Natural killer cell (primary cell): ENCODE results near the gene HSBP1L1. TPM values are rescaled to one million over a fixed set of nuclear protein-coding genes. Genes with fewer than 3 reads are reported as not detected.

Experiments
- ATAC-seq, 3 donors: fragments of 150-1000 bp in 2 of 3; fragments of 200-7000 bp in 1 of 3; cut with Tn5 transposase; 1 replicate in 1 of 3; 2 replicates in 2 of 3; pipeline ENCODE4 v1.10.0; 2021; ENCODE audit warnings: mild to moderate bottlenecking in 2 of 3, moderate library complexity in 2 of 3
- DNase-seq, 2 donors: peaks; one replicate each; pipeline versions ENCODE4 v3.0.0 to v3.0.0-alpha.2; 2013 to 2021; ENCODE audit warnings: mixed read lengths in 1 of 2
- H3K27ac ChIP-seq: one replicate; pipeline ENCODE4 v1.5.1; 2013; ENCODE audit warnings: mild to moderate bottlenecking, low read length
- H3K27me3 ChIP-seq: one replicate; pipeline ENCODE4 v1.6.1; 2013; ENCODE audit warnings: low read length; ENCODE audit not compliant: control insufficient read depth, insufficient read depth
- H3K36me3 ChIP-seq: one replicate; pipeline ENCODE4 v1.6.1; 2013; ENCODE audit warnings: low read length; ENCODE audit not compliant: control insufficient read depth, insufficient read depth
- H3K4me1 ChIP-seq: one replicate; pipeline ENCODE4 v1.6.1; 2013; ENCODE audit warnings: low read length; ENCODE audit not compliant: control insufficient read depth, insufficient read depth
- H3K4me3 ChIP-seq: one replicate; pipeline ENCODE4 v1.5.1; 2013; ENCODE audit warnings: low read length
- H3K9me3 ChIP-seq: one replicate; pipeline ENCODE4 v1.6.1; 2013; ENCODE audit warnings: low read length; ENCODE audit not compliant: control insufficient read depth, insufficient read depth
- H3K27ac Mint-ChIP-seq, 2 donors: one replicate each; pipeline ENCODE4 v1.8.0; 2022; ENCODE audit warnings: mild to moderate bottlenecking in 2 of 2, mixed read lengths in 2 of 2, moderate library complexity in 1 of 2
- H3K27me3 Mint-ChIP-seq, 2 donors: one replicate each; pipeline ENCODE4 v1.8.0; 2022; ENCODE audit warnings: low read depth in 2 of 2, mixed read lengths in 2 of 2
- H3K36me3 Mint-ChIP-seq: one replicate; pipeline ENCODE4 v1.8.0; 2022; ENCODE audit warnings: mixed read lengths
- H3K4me1 Mint-ChIP-seq, 2 donors: one replicate each; pipeline ENCODE4 v1.8.0; 2022; ENCODE audit warnings: mixed read lengths in 2 of 2
- H3K4me3 Mint-ChIP-seq: one replicate; pipeline ENCODE4 v1.8.0; 2022; ENCODE audit warnings: mild to moderate bottlenecking, moderate library complexity, mixed read lengths
- H3K9me3 Mint-ChIP-seq, 2 donors: one replicate each; pipeline ENCODE4 v1.8.0; 2022; ENCODE audit warnings: mixed read lengths in 2 of 2
- WGBS: methylation state at CpG from one replicate; pipeline ENCODE4 v1.1.7; 2013; ENCODE audit warnings: missing lambda C conversion rate; ENCODE audit not compliant: insufficient coverage; 5-methylcytosine and 5-hydroxymethylcytosine counted together
- intact Hi-C: fragments of 100-400 bp; cut with micrococcal nuclease; formaldehyde crosslinking; loops from one replicate; pipeline ENCODE4 v1.14.2; 2022
- total RNA-seq, 4 donors: library from RNA; stranded (reverse); fragments of 120-200 nt in 1 of 4; gene quantifications; one replicate each; pipeline versions ENCODE4 v1.2.3 to v1.2.4, GENCODE V29; 2013 to 2022
- TF ChIP-seq, protein P1 (sequence below): fragments of 200-600 bp; IDR thresholded peaks from one replicate; pipeline ENCODE4 v1.8.0; 2022; ENCODE audit warnings: antibody characterized with exemption

The HSBP1L1 gene
- total RNA-seq, 3 donors from 2014 or later (not counting 1 experiment from before 2014, with no cell fraction given): 11.7 to 16.1 (median 13.8) TPM

DNA sequence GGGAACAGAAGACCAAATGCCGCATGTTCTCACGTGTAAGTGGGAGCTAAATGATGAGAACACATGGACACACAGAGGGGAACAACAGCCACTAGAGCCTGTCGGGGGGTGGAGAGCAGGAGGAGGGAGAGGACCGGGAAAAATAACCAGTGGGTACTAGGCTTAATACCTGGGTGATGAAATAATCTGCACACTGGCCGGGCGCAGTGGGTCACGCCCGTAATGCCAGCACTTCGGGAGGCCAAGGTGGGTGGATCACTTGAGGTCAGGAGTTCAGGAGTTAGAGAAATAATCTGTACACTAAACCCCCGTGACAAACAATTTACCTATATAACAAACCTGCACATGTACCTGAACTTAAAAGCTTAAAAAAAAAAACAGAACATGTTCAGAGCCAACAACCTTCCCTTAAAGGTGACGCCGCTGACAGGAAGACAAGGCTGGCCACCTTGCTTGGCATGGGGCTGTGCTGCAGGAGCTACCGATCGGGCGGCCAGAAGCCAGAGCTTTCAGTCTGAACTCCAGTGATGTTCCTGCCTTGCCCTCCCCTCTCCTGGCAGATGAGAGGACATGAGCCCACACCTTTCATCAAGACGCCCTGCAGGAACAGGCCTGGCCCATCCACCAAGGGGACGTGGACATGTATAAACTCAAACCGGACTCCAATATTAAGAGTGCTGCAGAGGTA, 24.2 kb upstream of the HSBP1L1 start:
- ATAC-seq (no peak), DNase-seq (no peak)
- no peak overlapping the region for H3K27ac Mint-ChIP-seq
- Histone ChIP-seq H3K4me3 (no peak overlapping the region), H3K27ac (no peak overlapping the region), H3K9me3 (peaks cover 12% of the 10 kb centered on the region), H3K27me3 (no peaks in the 10 kb centered on the region), H3K4me1 (peaks cover 12% of the 10 kb centered on the region), H3K36me3 (peaks cover 16% of the 10 kb centered on the region)
- 97% methylated on average over 18 of the region's 18 CpGs for WGBS
- TF ChIP-seq, protein P1, sequence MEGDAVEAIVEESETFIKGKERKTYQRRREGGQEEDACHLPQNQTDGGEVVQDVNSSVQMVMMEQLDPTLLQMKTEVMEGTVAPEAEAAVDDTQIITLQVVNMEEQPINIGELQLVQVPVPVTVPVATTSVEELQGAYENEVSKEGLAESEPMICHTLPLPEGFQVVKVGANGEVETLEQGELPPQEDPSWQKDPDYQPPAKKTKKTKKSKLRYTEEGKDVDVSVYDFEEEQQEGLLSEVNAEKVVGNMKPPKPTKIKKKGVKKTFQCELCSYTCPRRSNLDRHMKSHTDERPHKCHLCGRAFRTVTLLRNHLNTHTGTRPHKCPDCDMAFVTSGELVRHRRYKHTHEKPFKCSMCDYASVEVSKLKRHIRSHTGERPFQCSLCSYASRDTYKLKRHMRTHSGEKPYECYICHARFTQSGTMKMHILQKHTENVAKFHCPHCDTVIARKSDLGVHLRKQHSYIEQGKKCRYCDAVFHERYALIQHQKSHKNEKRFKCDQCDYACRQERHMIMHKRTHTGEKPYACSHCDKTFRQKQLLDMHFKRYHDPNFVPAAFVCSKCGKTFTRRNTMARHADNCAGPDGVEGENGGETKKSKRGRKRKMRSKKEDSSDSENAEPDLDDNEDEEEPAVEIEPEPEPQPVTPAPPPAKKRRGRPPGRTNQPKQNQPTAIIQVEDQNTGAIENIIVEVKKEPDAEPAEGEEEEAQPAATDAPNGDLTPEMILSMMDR: no peak
- H3K4me1 Mint-ChIP-seq: peaks cover 19 to 46% of the 10 kb centered on the region in 2 donors
- intact Hi-C loops: no loop called here
- H3K4me3 Mint-ChIP-seq: no peak overlapping the region
- H3K36me3 Mint-ChIP-seq: peaks cover 7% of the 10 kb centered on the region
- H3K27me3 Mint-ChIP-seq: no peaks in the 10 kb centered on the region
- no peaks in the 10 kb centered on the region for H3K9me3 Mint-ChIP-seq

DNA sequence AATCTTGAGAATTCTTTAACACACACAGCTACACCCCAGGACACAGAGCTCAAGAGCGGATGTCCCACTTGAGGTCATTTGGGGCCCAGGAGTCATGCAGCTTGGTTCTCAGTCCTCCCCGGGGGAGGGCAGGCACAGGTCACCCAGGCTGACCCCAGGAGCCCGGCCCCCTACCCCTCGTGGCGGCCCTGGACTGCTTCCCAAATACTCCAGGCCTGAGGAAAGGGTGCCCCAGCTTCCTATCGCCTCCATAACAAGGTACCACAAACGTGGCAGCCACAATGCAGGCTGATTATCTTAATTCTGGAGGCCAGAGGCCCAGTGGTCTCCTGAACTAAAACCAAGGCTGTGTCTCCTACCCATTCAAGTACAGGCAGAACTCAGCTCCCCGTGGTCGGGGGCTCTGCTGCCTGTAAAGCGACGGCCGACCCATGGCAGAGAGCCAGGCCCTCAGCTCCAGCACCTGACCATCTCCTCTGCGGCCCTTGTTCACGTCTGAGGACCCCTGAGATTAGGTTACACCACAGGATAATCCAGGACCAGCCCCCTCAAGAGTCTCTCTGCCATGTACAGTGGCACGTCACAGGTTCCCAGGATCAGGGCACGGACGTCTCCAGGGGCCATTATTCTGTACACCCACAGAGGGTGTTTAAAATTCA, 23.5 kb upstream of the HSBP1L1 start:
- DNase-seq: no peak
- Histone ChIP-seq H3K27me3 (no peaks in the 10 kb centered on the region), H3K9me3 (peaks cover 5% of the 10 kb centered on the region), H3K4me3 (no peak overlapping the region), H3K36me3 (peaks cover 16% of the 10 kb centered on the region), H3K27ac (no peak overlapping the region), H3K4me1 (peaks cover 12% of the 10 kb centered on the region)
- no peak for ATAC-seq
- H3K27me3 Mint-ChIP-seq: no peaks in the 10 kb centered on the region
- H3K9me3 Mint-ChIP-seq: no peaks in the 10 kb centered on the region
- TF ChIP-seq, protein P1: no peak
- peaks cover 20 to 43% of the 10 kb centered on the region in 2 donors for H3K4me1 Mint-ChIP-seq
- peaks cover 7% of the 10 kb centered on the region for H3K36me3 Mint-ChIP-seq
- WGBS: 94% methylated on average over 17 of the region's 17 CpGs
- H3K4me3 Mint-ChIP-seq: no peak overlapping the region
- intact Hi-C loops: no loop called here
- no peak overlapping the region for H3K27ac Mint-ChIP-seq

GRCh38 chr18:79941473-79942119, 22.8 kb upstream of the HSBP1L1 start:
- Histone ChIP-seq H3K36me3 (peaks cover 16% of the 10 kb centered on the region), H3K9me3 (peaks cover 3% of the 10 kb centered on the region), H3K27ac (no peak overlapping the region), H3K27me3 (no peaks in the 10 kb centered on the region), H3K4me3 (no peak overlapping the region), H3K4me1 (peaks cover 12% of the 10 kb centered on the region)
- intact Hi-C loops: no loop called here
- no peak overlapping the region for H3K4me3 Mint-ChIP-seq
- H3K36me3 Mint-ChIP-seq: peaks cover 7% of the 10 kb centered on the region
- WGBS: 93% methylated on average over 16 of the region's 16 CpGs
- ATAC-seq (no peak), DNase-seq (no peak)
- H3K4me1 Mint-ChIP-seq: peaks cover 20 to 41% of the 10 kb centered on the region in 2 donors
- H3K9me3 Mint-ChIP-seq: no peaks in the 10 kb centered on the region
- no peaks in the 10 kb centered on the region for H3K27me3 Mint-ChIP-seq
- no peak overlapping the region for H3K27ac Mint-ChIP-seq
- TF ChIP-seq, protein P1: no peak
